Caco-2 (cell line): ENCODE results near the gene NEDD4L. TPM values are rescaled to one million over a fixed set of nuclear protein-coding genes. Genes with fewer than 3 reads are reported as not detected.
"Not testable (repeated sequence)": the region's sequence is repeated elsewhere in the genome, so short reads cannot be mapped to it uniquely, and the experiment has no call there.

ENCODE experiments used
- BruUV-seq: library from RNA; stranded (reverse); fragments of 400-500 nt; replicated peaks from 2 replicates; lab custom pipeline; 2021; lab: Mats Ljungman, UMichigan
- CTCF ChIA-PET: fragments of 300-600 bp; sonication (Branson Sonifier 250); formaldehyde crosslinking; loops from one replicate; lab custom pipeline; 2022; ENCODE audit warnings: antibody characterized with exemption; lab: Charles Lee
- POLR2A ChIA-PET: fragments of 300-600 bp; sonication (Branson Sonifier 250); formaldehyde crosslinking; loops from one replicate; lab custom pipeline; 2022; ENCODE audit warnings: antibody characterized with exemption; lab: Charles Lee
- DNase-seq, 2 experiments: peaks; one replicate each; pipeline versions ENCODE4 v3.0.0 to v3.0.0-alpha.2; 2020 to 2022
- H3K27me3 ChIP-seq: replicated peaks from 2 replicates; pipeline ENCODE4 v1.6.0; 2011; ENCODE audit warnings: low read length; ENCODE audit not compliant: control insufficient read depth, insufficient read depth
- H3K36me3 ChIP-seq: 2 replicates; pipeline ENCODE4 v1.5.1; 2011; ENCODE audit warnings: low read length; ENCODE audit not compliant: control insufficient read depth, insufficient read depth
- H3K4me1 ChIP-seq: fragments of 250-450 bp; sonication (Bioruptor Pico); 2 replicates; pipeline ENCODE4 v1.5.1; 2020; ENCODE audit warnings: mild to moderate bottlenecking
- H3K4me3 ChIP-seq: 2 replicates; pipeline ENCODE4 v1.5.1; 2011; ENCODE audit warnings: low read depth, mild to moderate bottlenecking, control low read depth, low read length
- H3K9me3 ChIP-seq: fragments of 250-450 bp; sonication (Bioruptor Pico); 2 replicates; pipeline ENCODE4 v1.5.1; 2020; ENCODE audit warnings: mild to moderate bottlenecking, moderate library complexity
- H3K27ac Mint-ChIP-seq: one replicate; pipeline ENCODE4 v1.8.0; 2022; ENCODE audit warnings: mixed read lengths; ENCODE audit not compliant: unreplicated experiment
- H3K27me3 Mint-ChIP-seq: one replicate; pipeline ENCODE4 v1.8.0; 2022; ENCODE audit warnings: mixed read lengths; ENCODE audit not compliant: insufficient read depth, unreplicated experiment
- H3K36me3 Mint-ChIP-seq: one replicate; pipeline ENCODE4 v1.8.0; 2022; ENCODE audit warnings: mild to moderate bottlenecking, mixed read lengths; ENCODE audit not compliant: insufficient read depth, unreplicated experiment
- H3K4me1 Mint-ChIP-seq: one replicate; pipeline ENCODE4 v1.8.0; 2022; ENCODE audit warnings: low read depth, mixed read lengths; ENCODE audit not compliant: unreplicated experiment
- H3K4me3 Mint-ChIP-seq: one replicate; pipeline ENCODE4 v1.8.0; 2022; ENCODE audit warnings: mild to moderate bottlenecking, moderate library complexity, mixed read lengths; ENCODE audit not compliant: unreplicated experiment
- H3K9me3 Mint-ChIP-seq: one replicate; pipeline ENCODE4 v1.8.0; 2022; ENCODE audit warnings: mixed read lengths; ENCODE audit not compliant: unreplicated experiment
- CTCF ChIP-seq, 2 experiments: fragments of 200-600 bp in 1 of 2; IDR thresholded peaks; 1 replicate in 1 of 2; 2 replicates in 1 of 2; pipeline versions ENCODE4 v1.5.1 to v1.8.0; 2011 to 2022; ENCODE audit warnings: antibody characterized with exemption in 1 of 2, control low read depth in 1 of 2, inconsistent platforms in 1 of 2, low read depth in 1 of 2, low read length in 1 of 2, mild to moderate bottlenecking in 1 of 2, moderate library complexity in 1 of 2; ENCODE audit not compliant: insufficient read depth in 1 of 2, severe bottlenecking in 1 of 2, unreplicated experiment in 1 of 2
- intact Hi-C: fragments of 100-400 bp; cut with micrococcal nuclease; formaldehyde crosslinking; loops from one replicate; pipeline ENCODE4 v1.10.0; 2022; ENCODE audit not compliant: unreplicated experiment
- total RNA-seq: library from RNA; stranded (reverse); gene quantifications from 2 replicates; pipeline ENCODE4 v1.2.3, GENCODE V29; 2022

Gene NEDD4L
- total RNA-seq, 1 experiment from 2014 or later, result 85.4 TPM

DNA sequence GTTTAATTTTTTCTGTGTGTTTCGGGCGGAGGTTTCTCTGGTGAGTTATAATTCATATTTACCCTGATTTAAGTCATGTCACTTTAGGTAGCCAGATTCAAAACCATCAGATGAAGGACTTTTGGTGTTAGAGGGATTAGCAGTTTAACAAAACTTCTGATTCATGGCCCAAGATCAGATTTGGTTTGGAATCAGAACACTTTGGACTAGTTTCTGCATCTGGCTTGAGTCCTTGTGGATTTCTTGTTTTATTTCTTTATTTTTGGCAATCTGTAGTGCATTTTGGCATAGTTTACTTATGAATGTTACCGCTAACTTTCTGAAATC, 3.5 kb downstream of the NEDD4L start:
- no peak for TF ChIP-seq CTCF (IDR thresholded peaks at IDR 0.05; ENCODE audit: insufficient read depth in 1 of 2, low read depth in 1 of 2, low read length in 1 of 2, severe bottlenecking in 1 of 2, unreplicated experiment in 1 of 2)
- H3K36me3 ChIP-seq, result no peaks in the 10 kb centered on the region
- H3K9me3 ChIP-seq, result no peaks in the 10 kb centered on the region
- no peaks in the 10 kb centered on the region for H3K27me3 ChIP-seq
- intact Hi-C loops, result loop anchor here (5.0 kb wide), 1 partner anchor 40 kb away; no protein-coding TSS in a partner anchor
- no TSS peak for BruUV-seq
- no peak for DNase-seq
- Mint-ChIP-seq H3K27ac (no peak overlapping the region), H3K27me3 (no peaks in the 10 kb centered on the region), H3K9me3 (no peaks in the 10 kb centered on the region), H3K36me3 (peaks cover 11% of the 10 kb centered on the region), H3K4me1 (peaks cover 21% of the 10 kb centered on the region), H3K4me3 (peak overlapping the region; percentile 90)
- no peaks in the 10 kb centered on the region for H3K4me1 ChIP-seq
- POLR2A ChIA-PET, result no interaction called here
- no peak overlapping the region for H3K4me3 ChIP-seq
- CTCF ChIA-PET, result no interaction called here

- DNase-seq, result no peak
- no peaks in the 10 kb centered on the region for H3K36me3 ChIP-seq
- Mint-ChIP-seq H3K27ac (no peak overlapping the region), H3K4me3 (no peak overlapping the region), H3K27me3 (no peaks in the 10 kb centered on the region), H3K9me3 (no peaks in the 10 kb centered on the region), H3K36me3 (peaks cover 11% of the 10 kb centered on the region), H3K4me1 (peaks cover 21% of the 10 kb centered on the region)
- no peak for TF ChIP-seq CTCF (IDR thresholded peaks at IDR 0.05; ENCODE audit: insufficient read depth in 1 of 2, low read depth in 1 of 2, low read length in 1 of 2, severe bottlenecking in 1 of 2, unreplicated experiment in 1 of 2)
- no peaks in the 10 kb centered on the region for H3K9me3 ChIP-seq
- BruUV-seq, result no TSS peak
- H3K27me3 ChIP-seq, result no peaks in the 10 kb centered on the region
- no peaks in the 10 kb centered on the region for H3K4me1 ChIP-seq
- ChIA-PET POLR2A (no interaction called here), CTCF (no interaction called here)
- intact Hi-C loops, result loop anchor here (5.0 kb wide), 1 partner anchor 39 kb away; no protein-coding TSS in a partner anchor
- no peak overlapping the region for H3K4me3 ChIP-seq
These were observed 4.1 kb downstream of the NEDD4L start for GRCh38 chr18:58048081-58048642.

GRCh38 chr18:58049000-58049688, 5.1 kb downstream of the NEDD4L start:
- H3K9me3 Mint-ChIP-seq, result no peaks in the 10 kb centered on the region
- H3K27me3 Mint-ChIP-seq, result no peaks in the 10 kb centered on the region
- POLR2A ChIA-PET, result no interaction called here
- no peak overlapping the region for H3K27ac Mint-ChIP-seq
- BruUV-seq, result no TSS peak
- Histone ChIP-seq H3K36me3 (no peaks in the 10 kb centered on the region), H3K27me3 (no peaks in the 10 kb centered on the region), H3K4me1 (peaks cover 7% of the 10 kb centered on the region), H3K4me3 (no peak overlapping the region), H3K9me3 (no peaks in the 10 kb centered on the region)
- H3K36me3 Mint-ChIP-seq, result peaks cover 11% of the 10 kb centered on the region
- intact Hi-C loops, result loop anchor here (5.0 kb wide), 1 partner anchor 38 kb away; no protein-coding TSS in a partner anchor
- no peak for TF ChIP-seq CTCF (IDR thresholded peaks at IDR 0.05; ENCODE audit: insufficient read depth in 1 of 2, low read depth in 1 of 2, low read length in 1 of 2, severe bottlenecking in 1 of 2, unreplicated experiment in 1 of 2)
- no peak overlapping the region for H3K4me3 Mint-ChIP-seq
- H3K4me1 Mint-ChIP-seq, result peaks cover 27% of the 10 kb centered on the region
- DNase-seq, result no peak
- CTCF ChIA-PET, result no interaction called here

GRCh38 chr18:58050963-58051362, 6.9 kb downstream of the NEDD4L start:
- intact Hi-C loops, DNase-seq, H3K27me3 ChIP-seq, BruUV-seq, POLR2A ChIA-PET, H3K9me3 Mint-ChIP-seq, H3K27me3 Mint-ChIP-seq, H3K36me3 Mint-ChIP-seq, H3K4me3 ChIP-seq, H3K27ac Mint-ChIP-seq, CTCF ChIA-PET, H3K9me3 ChIP-seq, H3K36me3 ChIP-seq, H3K4me3 Mint-ChIP-seq: not testable (repeated sequence)
- H3K4me1 ChIP-seq, result peaks cover 15% of the 10 kb centered on the region
- H3K4me1 Mint-ChIP-seq, result peaks cover 34% of the 10 kb centered on the region
